HG02623 (cell line): ENCODE results near the gene PPP6R1.

Experiments
- ATAC-seq: cut with Tn5 transposase; IDR thresholded peaks from one replicate; pipeline ENCODE4 v1.9.1; 2021; ENCODE audit warnings: moderate library complexity; ENCODE audit not compliant: unreplicated experiment

Gene PPP6R1

GRCh38 chr19:55283548-55284377 lies 24.9 kb upstream of the PPP6R1 start, which contains the start of gene BRSK1:
TSS of gene BRSK1 (plus strand) at chr19:55283997. CDS start at chr19:55284443, 446 bp downstream.
- no peak for ATAC-seq

- ATAC-seq = peak; percentile 69
Measured at GRCh38 chr19:55279770-55280643, 21.2 kb upstream of the PPP6R1 start, which contains the start of gene HSPBP1. TSS of gene HSPBP1 (minus strand) at chr19:55280110. CDS start at chr19:55279608, 502 bp downstream.

GRCh38 chr19:55279340-55279739 lies 20.5 kb upstream of the PPP6R1 start:
- ATAC-seq = no peak

GRCh38 chr19:55278391-55279135 lies 19.7 kb upstream of the PPP6R1 start:
- no peak for ATAC-seq

GRCh38 chr19:55277494-55277893 lies 18.7 kb upstream of the PPP6R1 start:
- ATAC-seq = no peak

- ATAC-seq = no peak
Measured at GRCh38 chr19:55276720-55277430, 18.1 kb upstream of the PPP6R1 start.

GRCh38 chr19:55275851-55276719 lies 17.3 kb upstream of the PPP6R1 start:
- ATAC-seq = peak; percentile 38

GRCh38 chr19:55273978-55274707 lies 15.3 kb upstream of the PPP6R1 start:
- no peak for ATAC-seq

- ATAC-seq = no peak
Measured at GRCh38 chr19:55272142-55272541, 13.3 kb upstream of the PPP6R1 start.

GRCh38 chr19:55270172-55270942 lies 11.5 kb upstream of the PPP6R1 start:
- no peak for ATAC-seq

GRCh38 chr19:55269299-55269698 lies 10.5 kb upstream of the PPP6R1 start:
- no peak for ATAC-seq

- ATAC-seq = no peak
Measured at GRCh38 chr19:55266840-55267239, 8.0 kb upstream of the PPP6R1 start.

- no peak for ATAC-seq
Measured at GRCh38 chr19:55266404-55266803, 7.6 kb upstream of the PPP6R1 start.

GRCh38 chr19:55265723-55266386 lies 7.0 kb upstream of the PPP6R1 start:
- ATAC-seq = no peak

GRCh38 chr19:55265173-55265572 lies 6.4 kb upstream of the PPP6R1 start:
- ATAC-seq = no peak

- no peak for ATAC-seq
Measured at GRCh38 chr19:55264531-55264930, 5.7 kb upstream of the PPP6R1 start.

GRCh38 chr19:55262359-55262758 lies 3.5 kb upstream of the PPP6R1 start:
- ATAC-seq = no peak
